ENCODE data around the gene HMGN4.
A peak's percentile ranks its signal among the peaks of the same experiment; 100 is the strongest.
"Not testable (repeated sequence)": the region's sequence is repeated elsewhere in the genome, so short reads cannot be mapped to it uniquely, and the experiment has no call there.

HMGN4 gene

GRCh38 chr6:26522486-26523228 is 15.5 kb upstream of the HMGN4 start:
- DNase-seq (ENCODE audit: low read depth in 3 of 3, low spot score in 1 of 3): not testable (repeated sequence)

- DNase-seq (ENCODE audit: low read depth in 3 of 3, low spot score in 1 of 3): not testable (repeated sequence)
These were observed 13.9 kb upstream of the HMGN4 start for GRCh38 chr6:26524314-26524713.

DNA sequence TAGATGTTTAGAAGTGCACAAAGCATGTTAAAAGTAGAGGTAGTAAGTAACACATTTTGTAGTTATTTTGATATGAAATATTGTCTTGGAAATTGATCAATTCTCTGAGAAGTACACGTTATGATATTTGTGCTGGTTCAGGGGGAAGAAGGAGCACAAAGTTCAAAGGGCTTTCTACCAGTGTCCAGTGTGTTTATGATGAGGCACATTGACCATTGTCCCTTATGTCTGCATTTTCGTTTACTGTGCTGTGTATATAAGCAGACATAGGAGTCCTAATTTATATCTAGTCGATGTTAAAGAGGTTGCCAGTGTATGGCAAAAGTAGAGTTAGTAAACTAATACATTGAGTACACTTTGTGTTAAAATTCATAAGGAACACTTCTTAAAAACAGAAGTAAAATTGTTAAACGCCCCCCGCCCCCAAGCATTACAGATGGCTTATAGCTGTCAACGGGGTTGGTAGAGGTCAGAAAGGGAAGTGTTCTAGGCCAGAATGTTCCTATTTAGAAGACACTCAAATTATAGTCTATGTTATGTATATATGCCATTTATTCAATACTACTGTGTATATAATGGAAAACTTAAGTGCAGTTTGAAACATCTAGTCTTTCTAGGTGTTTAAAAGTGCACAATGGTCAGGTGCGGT is 13.3 kb upstream of the HMGN4 start:
- no peak for DNase-seq (ENCODE audit: low read depth in 3 of 3, low spot score in 1 of 3)

DNA sequence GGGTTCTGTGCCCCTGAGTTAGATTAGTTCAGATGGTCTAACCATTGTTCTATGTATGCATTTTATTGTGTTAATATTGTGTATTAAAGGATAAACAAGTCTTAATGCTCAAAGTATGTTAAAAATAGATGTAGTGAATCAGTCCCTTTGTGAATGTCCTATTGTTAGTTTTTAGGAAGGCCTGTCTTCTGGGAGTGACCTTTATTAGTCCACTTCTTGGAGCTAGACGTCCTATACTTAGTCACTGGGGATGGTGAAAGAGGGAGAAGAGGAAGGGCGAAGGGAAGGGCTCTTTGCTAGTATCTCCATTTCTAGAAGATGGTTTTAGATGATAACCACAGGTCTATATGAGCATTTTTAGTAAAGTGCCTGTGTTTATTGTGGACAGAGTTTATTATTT is 12.3 kb upstream of the HMGN4 start:
- no peak for DNase-seq (ENCODE audit: low read depth in 3 of 3, low spot score in 1 of 3)

DNA sequence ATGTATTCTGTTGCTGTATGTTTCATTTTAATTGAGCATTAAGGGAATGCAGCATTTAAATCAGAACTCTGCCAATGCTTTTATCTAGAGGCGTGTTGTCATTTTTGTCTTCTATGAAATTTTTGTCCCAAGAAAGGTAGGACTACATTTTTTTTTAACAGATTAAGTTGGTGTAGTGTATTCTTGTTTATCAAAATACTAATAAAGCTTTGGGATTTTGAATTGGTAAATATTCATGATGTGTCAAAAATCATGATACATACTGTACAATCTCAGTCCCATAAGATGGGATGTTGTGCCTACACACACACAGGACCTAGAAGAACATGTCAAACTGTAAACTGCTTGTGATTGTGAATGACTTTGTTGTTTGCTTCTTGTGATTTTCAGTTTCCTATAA is 11.2 kb upstream of the HMGN4 start:
- DNase-seq (ENCODE audit: low read depth in 3 of 3, low spot score in 1 of 3): no peak

DNA sequence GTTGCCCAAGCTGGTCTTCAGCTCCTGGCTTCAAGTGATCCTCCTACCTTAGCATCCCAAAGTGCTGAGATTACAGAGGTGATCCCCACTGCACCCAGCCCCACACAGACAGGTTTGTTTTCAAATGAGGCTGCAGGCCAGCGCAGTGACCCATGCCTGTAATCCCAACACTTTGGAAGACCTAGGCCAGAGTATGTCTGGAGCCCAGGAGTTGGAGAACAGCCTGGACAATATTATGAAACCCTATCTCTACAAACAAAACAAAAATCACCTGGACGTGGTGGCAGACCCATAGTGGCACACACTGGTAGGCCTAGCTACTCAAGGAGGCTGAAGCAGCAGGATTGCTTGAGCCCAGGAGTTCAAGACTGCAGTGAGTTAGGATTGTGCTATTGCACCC is 8.0 kb upstream of the HMGN4 start:
- no peak for DNase-seq (ENCODE audit: low read depth in 3 of 3, low spot score in 1 of 3)

- no peak for DNase-seq (ENCODE audit: low read depth in 3 of 3, low spot score in 1 of 3)
These were observed 6.3 kb upstream of the HMGN4 start for GRCh38 chr6:26531897-26532296.

DNA sequence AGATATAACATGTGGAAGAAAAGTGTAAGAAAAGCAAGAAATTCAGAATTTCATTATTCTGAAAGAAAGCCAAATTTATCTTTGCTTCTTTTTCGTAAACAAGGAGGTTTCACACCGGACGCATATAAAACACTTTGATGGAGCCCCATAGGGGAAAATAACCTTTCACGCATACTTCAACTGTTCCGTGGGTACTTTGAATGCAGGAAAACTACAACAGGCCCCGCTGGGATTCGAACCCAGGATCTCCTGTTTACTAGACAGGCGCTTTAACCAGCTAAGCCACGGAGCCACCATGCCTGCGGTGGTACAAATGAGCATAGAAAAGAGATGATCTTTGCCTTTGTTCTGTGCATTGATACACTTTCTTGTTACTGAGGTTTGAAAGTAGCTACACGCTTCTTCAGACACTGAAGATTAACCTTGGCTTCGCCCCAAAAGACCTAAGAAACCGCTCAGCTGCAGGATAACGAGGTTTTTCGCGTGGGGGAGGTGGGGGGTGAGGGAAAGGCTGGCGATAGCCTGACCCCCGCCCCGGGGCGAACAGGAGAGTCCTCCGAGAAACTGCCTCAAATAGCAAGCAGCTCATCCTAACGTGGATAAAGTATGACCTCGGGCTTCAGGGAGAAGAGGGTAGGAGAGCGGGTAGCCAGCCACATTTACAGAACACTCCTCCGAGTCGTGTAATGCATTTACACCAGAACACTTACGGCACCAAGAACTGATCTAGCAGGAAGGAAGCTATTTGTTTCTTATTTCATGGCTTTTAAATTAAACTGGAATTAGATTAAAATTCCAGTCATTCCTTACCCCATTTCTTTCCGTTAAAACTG is 5.3 kb upstream of the HMGN4 start:
- peak; percentile 85 to 96 (median 89) for DNase-seq (ENCODE audit: low read depth in 3 of 3, low spot score in 1 of 3)

DNA sequence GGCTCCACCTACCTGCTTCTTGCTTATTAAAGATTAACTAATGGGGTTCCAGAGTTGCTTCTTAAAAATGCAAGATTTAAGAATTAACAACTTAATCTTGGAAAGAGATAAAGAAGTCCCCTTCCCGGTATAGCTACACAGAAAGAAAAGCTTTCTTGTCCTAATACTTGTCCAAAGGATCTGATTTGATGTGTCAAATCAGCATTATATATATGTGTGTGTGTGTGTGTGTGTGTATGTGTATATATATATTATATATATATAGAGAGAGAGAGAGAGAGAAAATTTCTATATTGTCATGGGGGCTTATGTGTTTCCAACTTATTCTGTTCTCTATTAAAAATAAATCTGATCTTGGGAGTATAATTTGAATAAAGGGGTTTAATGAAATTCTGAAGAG is 4.6 kb upstream of the HMGN4 start:
- DNase-seq (ENCODE audit: low read depth in 3 of 3, low spot score in 1 of 3): no peak

GRCh38 chr6:26534681-26535465 is 3.3 kb upstream of the HMGN4 start:
- DNase-seq (ENCODE audit: low read depth in 3 of 3, low spot score in 1 of 3): no peak

DNA sequence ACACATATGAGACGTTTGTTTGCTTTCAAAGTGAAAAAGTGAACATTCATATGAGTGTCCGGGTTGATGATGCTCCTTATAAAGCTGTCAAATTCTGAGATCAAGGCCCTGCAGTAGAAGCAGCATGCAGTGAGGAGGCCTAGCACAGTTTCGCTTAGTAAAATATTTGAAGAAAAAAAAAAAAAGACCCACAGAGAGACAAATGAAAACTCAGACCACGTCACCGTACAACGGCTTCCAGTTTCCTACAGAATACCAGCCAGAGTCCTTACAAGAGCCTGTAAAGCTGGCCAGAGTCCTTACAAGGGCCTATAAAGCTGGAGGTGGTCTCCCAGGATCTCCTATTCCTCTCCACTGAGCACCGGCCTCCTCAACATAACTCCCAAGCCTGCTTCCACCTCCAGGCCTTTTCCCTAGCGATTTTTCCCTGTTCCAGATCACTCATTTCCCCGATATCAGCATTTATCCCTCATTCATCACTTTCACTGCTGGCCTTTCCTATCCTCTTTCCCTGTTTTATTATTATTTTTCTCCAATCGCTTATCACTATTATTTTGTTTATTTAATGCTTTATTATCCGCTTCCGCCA is 1.5 kb upstream of the HMGN4 start:
- no peak for DNase-seq (ENCODE audit: low read depth in 3 of 3, low spot score in 1 of 3)

- DNase-seq (ENCODE audit: low read depth in 3 of 3, low spot score in 1 of 3): peak; percentile 80 to 85 (median 80)
These were observed 863 bp upstream of the HMGN4 start for GRCh38 chr6:26537160-26537845.

DNA sequence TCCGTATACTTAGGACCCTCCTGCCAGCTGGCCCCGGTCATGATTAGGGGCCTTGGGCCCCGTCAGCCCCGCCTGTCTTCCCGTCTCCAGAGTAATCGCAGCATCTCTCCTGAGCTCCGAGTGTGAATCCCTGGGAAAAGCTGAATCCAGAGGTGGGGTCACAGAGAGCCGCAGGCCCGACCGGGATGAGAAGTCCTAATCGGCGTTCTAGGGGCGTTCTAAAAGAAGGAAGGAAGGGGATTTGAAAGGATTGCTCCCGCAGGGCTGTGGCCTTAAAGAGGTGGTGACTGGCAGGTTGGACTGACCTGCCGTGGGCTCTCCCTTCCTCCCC is 371 bp downstream of the HMGN4 start:
- DNase-seq (ENCODE audit: low read depth in 3 of 3, low spot score in 1 of 3): no peak

GRCh38 chr6:26539071-26539615 is 977 bp downstream of the HMGN4 start:
- DNase-seq (ENCODE audit: low read depth in 3 of 3, low spot score in 1 of 3): no peak

DNA sequence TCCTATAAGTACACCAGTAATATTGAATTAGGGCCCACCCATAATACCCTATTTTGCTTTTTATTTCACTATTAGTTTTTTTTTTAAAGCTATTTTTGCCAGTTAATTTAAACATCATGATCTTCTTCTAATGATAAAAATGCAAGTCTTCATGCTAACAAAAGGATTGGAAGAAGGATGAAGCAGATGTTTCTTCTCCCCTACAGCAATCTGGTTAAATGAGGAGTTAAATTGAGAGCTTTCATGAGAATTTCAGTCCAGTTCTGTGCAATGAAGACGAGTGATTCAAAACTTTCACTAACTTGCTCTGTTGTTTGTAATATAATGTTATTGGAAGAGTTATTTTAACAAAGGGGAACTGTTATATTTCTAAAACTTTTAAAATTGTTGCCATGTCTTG is 3.4 kb downstream of the HMGN4 start:
- no peak for DNase-seq (ENCODE audit: low read depth in 3 of 3, low spot score in 1 of 3)

- DNase-seq (ENCODE audit: low read depth in 3 of 3, low spot score in 1 of 3): no peak
These were observed 5.8 kb downstream of the HMGN4 start for GRCh38 chr6:26543953-26544352.

DNA sequence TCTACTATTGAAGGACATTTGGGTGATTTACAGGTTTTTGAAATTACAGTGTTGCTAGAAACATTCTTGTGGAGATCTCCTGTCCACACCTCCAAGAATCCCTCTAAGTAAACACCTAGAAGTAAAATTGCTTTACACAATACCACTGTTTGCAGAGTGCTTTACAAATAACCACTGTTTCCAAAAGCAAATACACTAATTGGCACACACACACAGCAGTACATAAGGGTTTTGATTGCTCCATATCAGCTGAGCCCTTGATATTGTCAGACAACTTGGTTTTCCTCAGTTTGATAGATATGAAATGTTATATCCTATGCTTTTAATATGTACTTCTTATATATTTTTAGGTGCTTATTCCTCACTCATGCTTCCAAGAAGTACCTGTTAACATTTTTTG is 6.3 kb downstream of the HMGN4 start:
- DNase-seq (ENCODE audit: low read depth in 3 of 3, low spot score in 1 of 3): no peak

DNA sequence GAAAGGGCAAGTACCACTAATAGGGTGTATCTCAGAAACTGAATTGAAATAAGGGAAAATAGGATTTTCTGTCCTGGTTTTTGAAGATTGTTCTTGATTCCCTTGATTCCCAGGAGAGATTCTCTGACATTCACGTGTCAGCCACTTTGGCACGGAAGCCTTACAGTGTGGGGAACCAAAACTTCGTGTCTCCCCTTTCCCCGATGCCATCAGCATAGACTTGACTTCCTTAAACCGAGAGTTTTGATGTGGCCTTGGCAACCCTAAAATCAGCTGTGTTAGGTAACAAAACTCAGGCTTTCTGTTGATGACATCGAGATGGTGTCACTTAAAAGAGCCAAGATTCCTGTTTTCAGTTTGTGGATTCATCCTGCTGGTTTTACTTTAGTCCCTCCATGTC is 7.5 kb downstream of the HMGN4 start:
- no peak for DNase-seq (ENCODE audit: low read depth in 3 of 3, low spot score in 1 of 3)

DNA sequence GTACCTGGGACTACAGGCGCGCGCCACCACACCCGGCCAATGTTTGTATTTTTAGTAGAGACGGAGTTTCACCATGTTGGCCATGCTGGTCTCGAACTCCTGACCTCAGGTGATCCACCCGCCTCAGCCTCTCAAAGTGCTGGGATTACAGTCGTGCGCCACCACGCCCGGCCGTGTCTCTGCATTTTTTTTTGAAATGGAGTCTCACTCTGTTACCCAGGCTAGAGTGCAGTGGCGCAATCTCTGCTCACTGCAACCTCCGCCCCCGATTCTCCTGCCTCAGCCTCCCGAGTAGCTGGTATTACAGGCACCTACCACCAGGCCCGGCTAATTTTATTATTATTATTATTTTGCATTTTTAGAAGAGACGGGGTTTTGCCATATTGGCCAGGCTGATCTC is 9.2 kb downstream of the HMGN4 start:
- DNase-seq (ENCODE audit: low read depth in 3 of 3, low spot score in 1 of 3): not testable (repeated sequence)
